GM12874 (cell line): Measurements from ENCODE around the gene CLCA4.

Experiments
- CTCF ChIP-seq: IDR thresholded peaks from 2 replicates; pipeline ENCODE4 v1.5.1; 2011; ENCODE audit warnings: low read depth, mild to moderate bottlenecking, control low read depth, low read length, moderate library complexity; ENCODE audit not compliant: insufficient read depth

CLCA4 gene

GRCh38 chr1:86520789-86521521, 25.9 kb upstream of the CLCA4 start:
- TF ChIP-seq CTCF, result no peak

- TF ChIP-seq CTCF, result no peak
Measured at GRCh38 chr1:86521522-86521891, 25.4 kb upstream of the CLCA4 start.

DNA sequence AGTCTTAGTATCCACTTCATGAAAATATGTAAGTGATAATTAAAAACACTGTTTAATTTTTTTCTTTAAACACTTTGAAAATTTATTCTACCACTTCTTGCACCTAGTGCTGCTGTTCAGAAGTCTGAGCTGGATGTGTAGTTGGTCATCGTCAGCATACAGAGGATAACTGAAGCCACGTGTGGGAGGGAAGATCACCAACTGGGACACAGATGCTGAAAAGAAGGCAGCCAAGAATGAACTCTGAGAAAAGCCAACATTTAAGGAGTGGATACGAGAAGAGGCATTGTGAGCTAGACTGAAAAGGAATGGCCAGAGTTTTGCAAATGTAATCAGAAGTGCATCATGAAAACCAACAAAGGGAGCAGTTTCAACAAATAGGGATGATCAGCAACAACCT, 24.6 kb upstream of the CLCA4 start:
- no peak for TF ChIP-seq CTCF

DNA sequence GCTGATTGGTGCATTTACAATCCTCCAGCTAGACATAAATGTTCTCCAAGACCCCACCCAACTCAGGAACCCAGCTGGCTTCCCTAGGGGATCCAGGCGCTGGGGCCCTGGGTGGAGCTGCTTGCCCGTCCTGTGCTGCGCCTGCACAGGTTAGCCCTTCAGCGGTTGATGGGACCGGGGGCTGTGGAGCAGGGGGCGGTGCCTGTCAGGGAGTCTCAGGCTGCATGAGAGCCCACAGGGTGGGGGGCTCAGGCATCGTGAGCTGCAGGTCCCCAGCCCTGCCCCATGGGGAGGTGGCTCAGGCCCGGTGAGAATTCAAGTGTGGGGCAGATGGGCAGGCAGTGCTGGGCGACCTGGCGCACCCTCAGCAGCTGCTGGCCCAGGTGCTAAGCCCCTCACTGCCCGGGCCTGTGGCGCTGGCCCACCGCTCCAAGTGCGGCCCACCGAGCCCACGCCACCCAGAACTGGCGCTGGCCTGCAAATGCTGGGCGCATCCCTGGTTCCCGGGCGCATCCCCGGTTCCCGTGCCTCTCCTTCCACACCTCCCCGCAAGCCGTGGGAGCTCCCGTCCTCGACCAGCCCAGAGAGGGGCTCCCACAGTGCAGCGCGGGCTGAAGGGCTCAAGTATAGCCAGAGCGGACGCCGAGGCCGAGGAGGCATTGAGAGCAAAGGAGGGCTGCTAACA, 23.1 kb upstream of the CLCA4 start:
- no peak for TF ChIP-seq CTCF

DNA sequence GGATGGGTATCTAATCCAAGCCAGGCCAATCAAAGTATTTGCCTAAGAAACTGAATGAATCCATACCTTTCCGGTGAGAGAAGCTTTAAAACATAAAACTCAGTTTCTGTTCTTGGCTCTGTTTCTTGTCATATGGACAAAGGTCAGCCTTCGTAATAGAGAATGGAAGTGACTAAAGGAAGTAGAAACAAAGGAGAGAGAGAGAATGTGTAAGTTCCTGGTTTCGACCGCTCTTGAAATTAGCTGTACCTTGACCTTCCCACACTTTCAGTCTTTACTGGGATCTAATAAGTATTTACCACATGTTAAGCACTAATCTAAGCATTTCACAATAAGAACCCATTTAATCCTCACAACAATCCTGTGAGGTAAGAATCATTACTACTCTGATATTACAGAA, 19.6 kb upstream of the CLCA4 start:
- no peak for TF ChIP-seq CTCF

- no peak for TF ChIP-seq CTCF
Measured at GRCh38 chr1:86530211-86530845, 16.6 kb upstream of the CLCA4 start.

- no peak for TF ChIP-seq CTCF
Measured at GRCh38 chr1:86537928-86538695, 8.8 kb upstream of the CLCA4 start.
